ENCODE data around the gene DDX17.

Gene DDX17

GRCh38 chr22:38513063-38513462 lies 7.0 kb upstream of the DDX17 start:
- Histone ChIP-seq H3K9ac (ENCODE audit: low read length) (no peak overlapping the region), H3K9me3 (ENCODE audit: control insufficient read depth, insufficient read depth, low read depth, low read length) (no peaks in the 10 kb centered on the region), H3K36me3 (ENCODE audit: control insufficient read depth, insufficient read depth, low read length) (no peaks in the 10 kb centered on the region), H3K27ac (ENCODE audit: low read depth, low read length) (no peak overlapping the region), H3K4me1 (ENCODE audit: control insufficient read depth, insufficient read depth, low read length) (peaks cover 23% of the 10 kb centered on the region), H3K27me3 (ENCODE audit: control insufficient read depth, insufficient read depth, low read length) (no peaks in the 10 kb centered on the region), H3K4me3 (ENCODE audit: low read depth, low read length) (no peak overlapping the region)

DNA sequence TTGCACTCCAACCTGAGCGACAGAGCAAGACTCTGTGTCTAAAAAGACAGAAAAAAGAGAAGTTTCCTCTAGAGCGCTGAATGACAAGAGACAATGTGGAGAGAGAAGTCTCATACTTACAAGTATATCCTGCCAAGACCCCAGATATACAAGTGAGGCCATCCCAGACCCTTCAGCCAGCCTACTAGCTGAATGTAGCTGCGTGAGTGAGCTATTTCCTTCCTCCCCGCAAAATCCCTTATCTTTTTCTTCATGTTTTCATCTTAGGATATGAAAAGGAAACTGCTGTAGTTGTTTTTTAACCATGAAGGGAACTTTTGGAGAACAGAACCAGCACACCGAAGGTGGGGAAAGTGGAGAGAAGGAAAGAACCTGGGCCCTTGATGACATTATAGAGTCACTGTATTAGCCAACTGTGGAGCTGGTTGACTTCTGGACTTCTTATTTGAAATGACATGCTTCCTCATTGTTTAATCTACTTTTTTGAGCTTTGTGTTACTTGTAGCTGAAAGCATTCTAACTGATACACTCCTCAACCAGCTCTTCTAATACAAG lies 4.4 kb upstream of the DDX17 start:
- Histone ChIP-seq H3K9ac (ENCODE audit: low read length) (no peak overlapping the region), H3K4me3 (ENCODE audit: low read depth, low read length) (no peak overlapping the region), H3K4me1 (ENCODE audit: control insufficient read depth, insufficient read depth, low read length) (peaks cover 24% of the 10 kb centered on the region), H3K36me3 (ENCODE audit: control insufficient read depth, insufficient read depth, low read length) (no peaks in the 10 kb centered on the region), H3K27me3 (ENCODE audit: control insufficient read depth, insufficient read depth, low read length) (no peaks in the 10 kb centered on the region), H3K9me3 (ENCODE audit: control insufficient read depth, insufficient read depth, low read depth, low read length) (no peaks in the 10 kb centered on the region), H3K27ac (ENCODE audit: low read depth, low read length) (no peak overlapping the region)

DNA sequence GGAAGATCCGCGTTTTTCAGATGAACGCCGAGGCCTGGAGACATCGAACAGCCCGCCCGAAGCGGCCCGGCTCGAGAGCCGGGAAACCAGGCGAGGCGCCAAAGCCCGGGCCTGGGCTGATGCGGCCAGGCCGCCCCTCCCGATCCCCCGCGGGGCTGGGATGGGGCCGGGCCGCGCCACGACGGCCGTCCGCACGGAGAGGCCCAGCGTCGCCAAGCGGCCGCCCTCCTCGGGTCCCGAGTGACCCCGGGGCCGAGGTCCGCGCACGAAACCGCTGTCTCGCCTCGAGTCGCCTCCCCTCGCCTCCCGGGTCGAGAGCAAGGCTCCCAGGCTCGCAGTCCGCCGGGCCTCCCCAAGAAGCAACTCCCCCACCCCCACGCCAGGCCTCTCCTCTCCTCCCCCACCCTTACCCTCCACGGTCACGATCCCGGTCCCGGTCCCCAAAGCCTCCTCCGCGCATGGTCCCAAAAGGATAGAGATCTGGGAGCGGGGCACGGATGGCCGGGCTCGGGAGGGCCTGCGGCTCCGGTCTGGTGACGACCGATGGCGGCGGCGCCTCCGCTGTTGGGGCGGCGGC lies 482 bp downstream of the DDX17 start:
- H3K27me3 ChIP-seq (ENCODE audit: control insufficient read depth, insufficient read depth, low read length), result no peaks in the 10 kb centered on the region
- peak overlapping the region; percentile 100 for H3K9ac ChIP-seq (ENCODE audit: low read length)
- no peaks in the 10 kb centered on the region for H3K9me3 ChIP-seq (ENCODE audit: control insufficient read depth, insufficient read depth, low read depth, low read length)
- H3K4me3 ChIP-seq (ENCODE audit: low read depth, low read length), result peak overlapping the region; percentile 94
- H3K4me1 ChIP-seq (ENCODE audit: control insufficient read depth, insufficient read depth, low read length), result peaks cover 24% of the 10 kb centered on the region
- H3K27ac ChIP-seq (ENCODE audit: low read depth, low read length), result peak overlapping the region; percentile 100
- peaks cover 47% of the 10 kb centered on the region for H3K36me3 ChIP-seq (ENCODE audit: control insufficient read depth, insufficient read depth, low read length)

DNA sequence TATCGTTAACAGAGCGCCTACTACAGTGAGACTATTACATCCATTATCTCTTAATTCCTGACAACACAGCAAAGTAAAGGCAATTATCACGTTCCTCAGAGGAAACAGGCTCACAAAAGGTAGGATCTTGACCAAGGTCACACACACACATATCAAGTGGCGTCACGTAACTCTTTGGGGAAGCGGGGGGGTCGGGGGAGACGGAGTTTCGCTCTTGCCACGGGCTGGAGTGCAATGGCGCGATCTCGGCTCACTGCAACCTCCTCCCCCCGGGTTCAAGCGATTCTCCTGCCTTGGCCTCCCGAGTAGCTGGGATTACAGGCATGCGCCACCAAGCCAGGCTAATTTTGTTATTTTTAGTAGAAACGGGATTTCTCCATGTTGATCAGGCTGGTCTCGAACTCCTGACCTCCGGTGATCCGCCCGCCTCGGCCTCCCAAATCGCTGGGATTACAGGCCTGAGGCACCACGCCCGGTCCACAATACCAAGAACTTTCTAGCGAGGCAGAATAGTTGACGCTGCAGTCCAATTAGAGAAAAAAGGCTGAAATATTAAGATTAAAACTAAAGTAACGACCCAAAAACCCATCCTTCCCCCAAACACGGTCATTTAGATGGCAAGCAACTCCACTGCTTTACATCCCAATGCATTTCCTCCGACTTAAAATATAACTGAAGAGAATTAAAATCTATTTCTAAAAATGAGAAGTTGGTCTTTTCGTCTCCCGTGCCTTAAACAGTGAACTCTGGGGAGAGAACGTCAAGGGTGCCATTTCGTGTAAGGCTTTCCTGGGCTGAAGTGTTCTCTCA lies 1.2 kb downstream of the DDX17 start:
- H3K36me3 ChIP-seq (ENCODE audit: control insufficient read depth, insufficient read depth, low read length), result peaks cover 53% of the 10 kb centered on the region

DNA sequence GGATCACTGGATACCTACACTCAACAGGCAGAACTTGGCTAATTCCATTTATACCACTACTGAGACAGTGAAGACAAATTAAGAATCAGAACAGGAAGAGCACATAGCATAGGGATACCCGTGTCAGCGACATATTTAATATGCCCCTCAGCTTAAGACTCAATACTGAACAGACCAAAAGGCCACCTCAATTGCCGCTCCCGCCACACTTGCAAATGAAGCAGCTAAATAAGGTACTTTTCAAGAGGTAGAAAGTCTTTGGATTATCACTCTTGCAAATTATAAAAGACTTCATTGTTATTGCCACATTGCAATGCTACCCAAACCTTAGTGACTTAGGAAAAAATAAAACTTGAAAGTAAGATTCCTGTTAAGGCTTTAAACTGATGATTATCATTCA lies 3.1 kb downstream of the DDX17 start:
- peak overlapping the region; percentile 94 for H3K4me3 ChIP-seq (ENCODE audit: low read depth, low read length)
- H3K4me1 ChIP-seq (ENCODE audit: control insufficient read depth, insufficient read depth, low read length), result peaks cover 24% of the 10 kb centered on the region
- no peak overlapping the region for H3K9ac ChIP-seq (ENCODE audit: low read length)
- H3K27ac ChIP-seq (ENCODE audit: low read depth, low read length), result 0 out of 2 replicates have a peak overlapping the region, but pooled peaks have one; percentile 38
- no peaks in the 10 kb centered on the region for H3K9me3 ChIP-seq (ENCODE audit: control insufficient read depth, insufficient read depth, low read depth, low read length)
- no peaks in the 10 kb centered on the region for H3K27me3 ChIP-seq (ENCODE audit: control insufficient read depth, insufficient read depth, low read length)
- H3K36me3 ChIP-seq (ENCODE audit: control insufficient read depth, insufficient read depth, low read length), result peaks cover 73% of the 10 kb centered on the region

More for the DNA sequence above, 1.2 kb downstream of the DDX17 start:
- Histone ChIP-seq H3K9me3 (ENCODE audit: control insufficient read depth, insufficient read depth, low read depth, low read length) (no peaks in the 10 kb centered on the region), H3K9ac (ENCODE audit: low read length) (peak overlapping the region; percentile 100), H3K4me1 (ENCODE audit: control insufficient read depth, insufficient read depth, low read length) (peaks cover 24% of the 10 kb centered on the region), H3K27ac (ENCODE audit: low read depth, low read length) (peak overlapping the region; percentile 100), H3K27me3 (ENCODE audit: control insufficient read depth, insufficient read depth, low read length) (no peaks in the 10 kb centered on the region), H3K4me3 (ENCODE audit: low read depth, low read length) (peak overlapping the region; percentile 94)

GRCh38 chr22:38501797-38502672 lies 4.1 kb downstream of the DDX17 start:
- Histone ChIP-seq H3K4me1 (ENCODE audit: control insufficient read depth, insufficient read depth, low read length) (peaks cover 20% of the 10 kb centered on the region), H3K36me3 (ENCODE audit: control insufficient read depth, insufficient read depth, low read length) (peaks cover 82% of the 10 kb centered on the region)

DNA sequence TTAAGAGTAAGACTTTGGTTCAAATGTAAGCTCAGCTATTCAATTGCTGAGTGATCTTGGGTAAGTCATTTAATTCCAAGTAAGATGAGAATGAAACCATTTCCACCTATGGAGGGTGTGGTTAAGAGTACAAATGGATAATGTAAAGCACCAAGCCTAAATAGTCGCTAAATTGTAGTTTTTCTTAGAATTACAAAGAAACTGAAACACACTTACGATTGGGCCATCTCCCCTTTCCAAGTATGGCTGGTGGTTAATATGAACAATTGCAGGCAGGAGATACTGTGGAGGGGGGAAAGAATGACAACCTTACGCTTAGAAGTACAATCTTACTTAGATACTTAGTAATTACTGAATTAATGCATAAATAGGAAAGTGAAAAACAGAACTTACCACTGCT lies 8.2 kb downstream of the DDX17 start:
- H3K27ac ChIP-seq (ENCODE audit: low read depth, low read length), result no peak overlapping the region
- H3K9me3 ChIP-seq (ENCODE audit: control insufficient read depth, insufficient read depth, low read depth, low read length), result no peaks in the 10 kb centered on the region
- no peaks in the 10 kb centered on the region for H3K27me3 ChIP-seq (ENCODE audit: control insufficient read depth, insufficient read depth, low read length)
- H3K4me3 ChIP-seq (ENCODE audit: low read depth, low read length), result no peak overlapping the region
- H3K9ac ChIP-seq (ENCODE audit: low read length), result no peak overlapping the region
- H3K36me3 ChIP-seq (ENCODE audit: control insufficient read depth, insufficient read depth, low read length), result peaks cover 99% of the 10 kb centered on the region
- H3K4me1 ChIP-seq (ENCODE audit: control insufficient read depth, insufficient read depth, low read length), result peaks cover 2% of the 10 kb centered on the region

More at GRCh38 chr22:38501797-38502672, 4.1 kb downstream of the DDX17 start:
- no peak overlapping the region for H3K9ac ChIP-seq (ENCODE audit: low read length)
- H3K27ac ChIP-seq (ENCODE audit: low read depth, low read length), result 0 out of 2 replicates have a peak overlapping the region, but pooled peaks have one; percentile 38
- H3K9me3 ChIP-seq (ENCODE audit: control insufficient read depth, insufficient read depth, low read depth, low read length), result no peaks in the 10 kb centered on the region
- H3K27me3 ChIP-seq (ENCODE audit: control insufficient read depth, insufficient read depth, low read length), result no peaks in the 10 kb centered on the region
- H3K4me3 ChIP-seq (ENCODE audit: low read depth, low read length), result peak overlapping the region; percentile 94; the same call in 1 of the 2 replicates

DNA sequence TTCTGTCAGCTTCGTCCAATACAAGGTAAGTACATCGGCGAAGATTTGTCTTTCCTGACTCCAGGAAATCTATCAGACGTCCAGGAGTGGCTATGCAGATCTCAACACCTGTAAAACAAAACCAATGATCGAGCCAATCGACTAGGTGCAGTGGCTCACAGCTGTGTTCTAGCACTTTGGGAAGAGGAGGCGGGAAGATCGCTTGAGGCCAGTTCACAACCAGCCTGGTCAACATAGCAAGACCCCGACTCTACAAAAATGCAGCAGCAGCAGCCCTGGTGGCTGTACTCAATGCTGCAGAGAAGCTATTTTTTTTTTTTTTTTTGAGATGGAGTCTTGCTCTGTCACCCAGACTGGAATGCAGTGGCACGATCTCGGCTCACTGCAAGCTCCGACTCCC lies 11.2 kb downstream of the DDX17 start:
- peaks cover 100% of the 10 kb centered on the region for H3K36me3 ChIP-seq (ENCODE audit: control insufficient read depth, insufficient read depth, low read length)
- H3K9ac ChIP-seq (ENCODE audit: low read length), result no peak overlapping the region
- H3K27me3 ChIP-seq (ENCODE audit: control insufficient read depth, insufficient read depth, low read length), result no peaks in the 10 kb centered on the region
- H3K27ac ChIP-seq (ENCODE audit: low read depth, low read length), result no peak overlapping the region
- no peaks in the 10 kb centered on the region for H3K9me3 ChIP-seq (ENCODE audit: control insufficient read depth, insufficient read depth, low read depth, low read length)
- no peak overlapping the region for H3K4me3 ChIP-seq (ENCODE audit: low read depth, low read length)
- H3K4me1 ChIP-seq (ENCODE audit: control insufficient read depth, insufficient read depth, low read length), result peaks cover 8% of the 10 kb centered on the region; the same call in 1 of the 2 replicates

DNA sequence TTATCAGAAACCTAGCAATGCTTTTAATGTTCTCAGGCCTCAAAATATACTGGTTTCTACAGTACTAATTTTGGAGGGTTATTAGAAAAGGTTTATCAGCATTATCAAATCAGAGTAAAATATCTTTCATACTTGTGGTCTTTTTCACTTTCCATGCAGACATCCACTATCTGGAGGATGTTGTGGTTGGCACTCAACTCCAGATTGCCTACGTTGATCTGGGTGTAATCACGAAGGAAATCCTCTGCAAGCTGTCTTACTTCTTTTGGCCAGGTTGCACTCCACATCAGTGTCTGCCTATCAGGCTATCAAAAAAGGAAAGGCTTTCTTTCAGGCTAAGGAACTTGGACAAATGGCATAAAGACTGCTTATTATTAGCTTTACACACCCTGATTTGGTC lies 11.6 kb downstream of the DDX17 start:
- Histone ChIP-seq H3K27ac (ENCODE audit: low read depth, low read length) (no peak overlapping the region), H3K27me3 (ENCODE audit: control insufficient read depth, insufficient read depth, low read length) (no peaks in the 10 kb centered on the region), H3K4me1 (ENCODE audit: control insufficient read depth, insufficient read depth, low read length) (peaks cover 11% of the 10 kb centered on the region; the same call in 1 of the 2 replicates), H3K4me3 (ENCODE audit: low read depth, low read length) (no peak overlapping the region), H3K36me3 (ENCODE audit: control insufficient read depth, insufficient read depth, low read length) (peaks cover 100% of the 10 kb centered on the region), H3K9me3 (ENCODE audit: control insufficient read depth, insufficient read depth, low read depth, low read length) (no peaks in the 10 kb centered on the region), H3K9ac (ENCODE audit: low read length) (no peak overlapping the region)

- no peaks in the 10 kb centered on the region for H3K27me3 ChIP-seq (ENCODE audit: control insufficient read depth, insufficient read depth, low read length)
- peaks cover 11% of the 10 kb centered on the region; the same call in 1 of the 2 replicates for H3K4me1 ChIP-seq (ENCODE audit: control insufficient read depth, insufficient read depth, low read length)
- no peak overlapping the region for H3K9ac ChIP-seq (ENCODE audit: low read length)
- H3K27ac ChIP-seq (ENCODE audit: low read depth, low read length), result no peak overlapping the region
- H3K4me3 ChIP-seq (ENCODE audit: low read depth, low read length), result no peak overlapping the region
- no peaks in the 10 kb centered on the region for H3K9me3 ChIP-seq (ENCODE audit: control insufficient read depth, insufficient read depth, low read depth, low read length)
- H3K36me3 ChIP-seq (ENCODE audit: control insufficient read depth, insufficient read depth, low read length), result peaks cover 100% of the 10 kb centered on the region
Measured at GRCh38 chr22:38491707-38492348, 14.3 kb downstream of the DDX17 start.

Measured in HUES6 (cell line).